ENCODE results near the gene ZDHHC22.

Gene ZDHHC22

DNA sequence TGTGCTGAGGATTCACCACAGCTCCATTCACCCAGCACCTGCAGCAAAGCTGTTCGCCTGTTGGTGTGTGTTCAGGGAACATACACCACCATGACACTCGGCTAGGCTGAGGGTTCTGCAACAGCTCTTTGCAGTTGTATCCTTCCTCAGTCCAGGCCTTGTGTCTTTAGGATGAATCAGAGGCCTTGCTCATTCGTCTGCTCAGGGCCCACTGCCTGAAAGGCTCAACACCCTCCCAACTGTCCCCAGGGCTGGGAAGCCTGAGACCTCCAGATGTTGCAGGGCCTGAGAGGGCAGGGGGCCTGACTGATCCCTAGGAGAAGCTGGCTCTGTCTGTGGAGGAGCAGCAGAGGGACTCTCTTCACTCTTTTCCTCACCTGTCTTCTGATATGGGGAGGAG, 11.2 kb downstream of the ZDHHC22 start:
- no peak for DNase-seq
- Histone ChIP-seq H3K27ac (ENCODE audit: insufficient read depth in 1 of 2, low read depth in 1 of 2, low read length in 2 of 2, poor library complexity in 1 of 2, severe bottlenecking in 2 of 2) (no peak overlapping the region), H3K4me3 (ENCODE audit: control insufficient read depth in 1 of 7, extremely low read depth in 1 of 7, insufficient read depth in 4 of 7, low read depth in 2 of 7, low read length in 6 of 7) (no peak overlapping the region), H3K36me3 (ENCODE audit: control insufficient read depth in 4 of 4, insufficient read depth in 4 of 4, low read length in 3 of 4) (no peaks in the 10 kb centered on the region), H3K9me3 (ENCODE audit: control extremely low read depth in 1 of 5, control insufficient read depth in 4 of 5, insufficient read depth in 2 of 5, low read depth in 1 of 5, low read length in 4 of 5) (no peaks in the 10 kb centered on the region), H3K4me1 (ENCODE audit: control extremely low read depth in 1 of 4, control insufficient read depth in 4 of 4, insufficient read depth in 4 of 4, low read length in 3 of 4) (peaks cover 0 to 4% (median 3%) of the 10 kb centered on the region in 4 experiments), H3K27me3 (replicated peaks in 2 of 5; ENCODE audit: control insufficient read depth in 4 of 5, insufficient read depth in 5 of 5, low read length in 4 of 5) (peaks cover 0 to 93% (median 45%) of the 10 kb centered on the region in 5 experiments)
- ChIA-PET POLR2A (no interaction called here), CTCF (no interaction called here)
- WGBS (ENCODE audit: insufficient coverage) = 94% methylated on average over 3 of the region's 3 CpGs

- no peaks in the 10 kb centered on the region for H3K36me3 ChIP-seq (ENCODE audit: control insufficient read depth in 4 of 4, insufficient read depth in 4 of 4, low read length in 3 of 4)
- no peak overlapping the region for H3K27ac ChIP-seq (ENCODE audit: insufficient read depth in 1 of 2, low read depth in 1 of 2, low read length in 2 of 2, poor library complexity in 1 of 2, severe bottlenecking in 2 of 2)
Observed at GRCh38 chr14:77128414-77128891, 13.1 kb downstream of the ZDHHC22 start.

DNA sequence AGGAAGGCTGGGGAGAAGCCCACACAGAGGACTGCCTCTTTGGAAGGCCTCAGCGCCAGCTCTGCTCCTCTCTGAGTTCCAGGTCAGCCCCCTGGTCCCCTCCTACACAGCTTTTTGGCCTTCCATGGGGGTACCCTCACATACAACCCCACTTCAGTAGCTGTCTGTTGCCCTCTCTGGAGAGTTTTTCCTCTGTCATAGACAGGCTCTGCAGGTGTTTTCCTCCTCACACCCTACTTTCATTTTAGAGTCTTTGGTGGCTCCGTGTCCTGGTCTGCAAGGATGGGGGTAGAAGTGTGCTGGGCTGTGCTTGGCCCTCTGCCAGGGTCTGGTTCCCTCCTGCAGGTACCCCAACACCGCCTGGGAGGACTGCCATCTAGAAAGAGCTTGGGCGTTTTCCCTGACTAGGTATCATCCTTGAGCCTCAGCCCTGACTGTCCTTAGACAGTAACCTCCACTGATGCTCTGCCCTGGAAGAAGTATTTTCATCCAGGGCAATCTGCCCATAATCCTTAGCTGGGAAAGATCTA, 15.1 kb downstream of the ZDHHC22 start:
- Histone ChIP-seq H3K9me3 (ENCODE audit: control extremely low read depth in 1 of 5, control insufficient read depth in 4 of 5, insufficient read depth in 2 of 5, low read depth in 1 of 5, low read length in 4 of 5) (no peaks in the 10 kb centered on the region), H3K27ac (ENCODE audit: insufficient read depth in 1 of 2, low read depth in 1 of 2, low read length in 2 of 2, poor library complexity in 1 of 2, severe bottlenecking in 2 of 2) (no peak overlapping the region), H3K4me3 (ENCODE audit: control insufficient read depth in 1 of 7, extremely low read depth in 1 of 7, insufficient read depth in 4 of 7, low read depth in 2 of 7, low read length in 6 of 7) (no peak overlapping the region), H3K4me1 (ENCODE audit: control extremely low read depth in 1 of 4, control insufficient read depth in 4 of 4, insufficient read depth in 4 of 4, low read length in 3 of 4) (peaks cover 0 to 16% (median 15%) of the 10 kb centered on the region in 4 experiments), H3K27me3 (replicated peaks in 2 of 5; ENCODE audit: control insufficient read depth in 4 of 5, insufficient read depth in 5 of 5, low read length in 4 of 5) (peaks cover 0 to 84% (median 45%) of the 10 kb centered on the region in 5 experiments), H3K36me3 (ENCODE audit: control insufficient read depth in 4 of 4, insufficient read depth in 4 of 4, low read length in 3 of 4) (no peaks in the 10 kb centered on the region)
- WGBS (ENCODE audit: insufficient coverage) = 85% methylated on average over 2 of the region's 4 CpGs
- no peak for DNase-seq
- ChIA-PET CTCF (interaction anchor here (0.7 to 2.7 kb wide), 5 partner anchors 8 to 185 kb away, joined by 3 to 7 read pairs (median 5); no protein-coding TSS in a partner anchor), POLR2A (no interaction called here)

More at GRCh38 chr14:77128414-77128891, 13.1 kb downstream of the ZDHHC22 start:
- H3K4me1 ChIP-seq (ENCODE audit: control extremely low read depth in 1 of 4, control insufficient read depth in 4 of 4, insufficient read depth in 4 of 4, low read length in 3 of 4) = peaks cover 0 to 16% (median 15%) of the 10 kb centered on the region in 4 experiments
- no peak overlapping the region for H3K4me3 ChIP-seq (ENCODE audit: control insufficient read depth in 1 of 7, extremely low read depth in 1 of 7, insufficient read depth in 4 of 7, low read depth in 2 of 7, low read length in 6 of 7)
- no peak for DNase-seq
- CTCF ChIA-PET = interaction anchor here (1.1 to 2.2 kb wide), 2 partner anchors 14 to 42 kb away, joined by 3 to 5 read pairs; no protein-coding TSS in a partner anchor
- POLR2A ChIA-PET = no interaction called here
- peaks cover 0 to 95% (median 48%) of the 10 kb centered on the region in 5 experiments for H3K27me3 ChIP-seq (replicated peaks in 2 of 5; ENCODE audit: control insufficient read depth in 4 of 5, insufficient read depth in 5 of 5, low read length in 4 of 5)
- 92% methylated on average over 6 of the region's 6 CpGs for WGBS (ENCODE audit: insufficient coverage)
- H3K9me3 ChIP-seq (ENCODE audit: control extremely low read depth in 1 of 5, control insufficient read depth in 4 of 5, insufficient read depth in 2 of 5, low read depth in 1 of 5, low read length in 4 of 5) = no peaks in the 10 kb centered on the region

GRCh38 chr14:77125823-77126325, 15.7 kb downstream of the ZDHHC22 start:
- H3K27ac ChIP-seq (ENCODE audit: insufficient read depth in 1 of 2, low read depth in 1 of 2, low read length in 2 of 2, poor library complexity in 1 of 2, severe bottlenecking in 2 of 2) = no peak overlapping the region
- ChIA-PET CTCF (interaction anchor here (0.6 to 2.7 kb wide), 7 partner anchors 8 to 32 kb away, joined by 3 to 7 read pairs (median 4); no protein-coding TSS in a partner anchor), POLR2A (no interaction called here)
- peaks cover 0 to 17% (median 15%) of the 10 kb centered on the region in 4 experiments for H3K4me1 ChIP-seq (ENCODE audit: control extremely low read depth in 1 of 4, control insufficient read depth in 4 of 4, insufficient read depth in 4 of 4, low read length in 3 of 4)
- H3K9me3 ChIP-seq (ENCODE audit: control extremely low read depth in 1 of 5, control insufficient read depth in 4 of 5, insufficient read depth in 2 of 5, low read depth in 1 of 5, low read length in 4 of 5) = no peaks in the 10 kb centered on the region
- WGBS (ENCODE audit: insufficient coverage) = 96% methylated on average over 7 of the region's 8 CpGs
- no peaks in the 10 kb centered on the region for H3K36me3 ChIP-seq (ENCODE audit: control insufficient read depth in 4 of 4, insufficient read depth in 4 of 4, low read length in 3 of 4)
- DNase-seq = no peak
- H3K27me3 ChIP-seq (replicated peaks in 2 of 5; ENCODE audit: control insufficient read depth in 4 of 5, insufficient read depth in 5 of 5, low read length in 4 of 5) = peaks cover 0 to 80% (median 45%) of the 10 kb centered on the region in 5 experiments
- H3K4me3 ChIP-seq (ENCODE audit: control insufficient read depth in 1 of 7, extremely low read depth in 1 of 7, insufficient read depth in 4 of 7, low read depth in 2 of 7, low read length in 6 of 7) = no peak overlapping the region

DNA sequence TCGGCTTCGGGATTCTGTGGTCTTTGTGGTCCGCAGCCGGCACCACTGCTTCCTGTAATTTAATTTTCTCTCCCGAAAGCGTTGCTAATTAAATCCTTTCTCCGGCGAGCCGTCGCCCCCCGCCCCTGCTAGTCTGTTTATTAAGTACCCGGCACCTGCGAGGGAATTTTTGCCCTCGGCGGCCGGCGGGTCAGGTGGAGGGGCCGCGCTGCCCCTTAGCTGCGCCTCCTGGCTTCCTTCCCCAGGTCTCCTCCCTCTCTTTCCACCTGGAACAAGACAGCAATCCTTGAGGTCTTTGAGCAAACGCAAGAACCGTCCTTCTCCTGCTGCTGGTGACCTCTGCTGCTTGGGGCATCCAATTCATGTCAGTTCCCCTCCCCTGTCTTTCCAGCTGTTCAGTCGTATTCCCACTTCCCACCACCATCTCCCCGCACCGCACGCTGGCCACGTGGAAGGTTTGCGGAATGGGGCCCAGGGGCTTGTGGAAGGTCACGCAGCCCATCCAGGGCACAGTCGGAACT, 16.2 kb downstream of the ZDHHC22 start:
- no peaks in the 10 kb centered on the region for H3K9me3 ChIP-seq (ENCODE audit: control extremely low read depth in 1 of 5, control insufficient read depth in 4 of 5, insufficient read depth in 2 of 5, low read depth in 1 of 5, low read length in 4 of 5)
- peaks cover 0 to 20% (median 15%) of the 10 kb centered on the region in 4 experiments for H3K4me1 ChIP-seq (ENCODE audit: control extremely low read depth in 1 of 4, control insufficient read depth in 4 of 4, insufficient read depth in 4 of 4, low read length in 3 of 4)
- POLR2A ChIA-PET = no interaction called here
- no peak for DNase-seq
- no peaks in the 10 kb centered on the region for H3K36me3 ChIP-seq (ENCODE audit: control insufficient read depth in 4 of 4, insufficient read depth in 4 of 4, low read length in 3 of 4)
- peaks cover 0 to 75% (median 44%) of the 10 kb centered on the region in 5 experiments for H3K27me3 ChIP-seq (replicated peaks in 2 of 5; ENCODE audit: control insufficient read depth in 4 of 5, insufficient read depth in 5 of 5, low read length in 4 of 5)
- CTCF ChIA-PET = interaction anchor here (0.6 to 2.7 kb wide), 5 partner anchors 7 to 31 kb away, joined by 3 to 7 read pairs (median 4); no protein-coding TSS in a partner anchor
- H3K4me3 ChIP-seq (ENCODE audit: control insufficient read depth in 1 of 7, extremely low read depth in 1 of 7, insufficient read depth in 4 of 7, low read depth in 2 of 7, low read length in 6 of 7) = peak overlapping the region in 6 of 7 experiments; percentile 15 to 68 (median 46)
- no peak overlapping the region for H3K27ac ChIP-seq (ENCODE audit: insufficient read depth in 1 of 2, low read depth in 1 of 2, low read length in 2 of 2, poor library complexity in 1 of 2, severe bottlenecking in 2 of 2)
- 10% methylated on average over 24 of the region's 30 CpGs for WGBS (ENCODE audit: insufficient coverage)

DNA sequence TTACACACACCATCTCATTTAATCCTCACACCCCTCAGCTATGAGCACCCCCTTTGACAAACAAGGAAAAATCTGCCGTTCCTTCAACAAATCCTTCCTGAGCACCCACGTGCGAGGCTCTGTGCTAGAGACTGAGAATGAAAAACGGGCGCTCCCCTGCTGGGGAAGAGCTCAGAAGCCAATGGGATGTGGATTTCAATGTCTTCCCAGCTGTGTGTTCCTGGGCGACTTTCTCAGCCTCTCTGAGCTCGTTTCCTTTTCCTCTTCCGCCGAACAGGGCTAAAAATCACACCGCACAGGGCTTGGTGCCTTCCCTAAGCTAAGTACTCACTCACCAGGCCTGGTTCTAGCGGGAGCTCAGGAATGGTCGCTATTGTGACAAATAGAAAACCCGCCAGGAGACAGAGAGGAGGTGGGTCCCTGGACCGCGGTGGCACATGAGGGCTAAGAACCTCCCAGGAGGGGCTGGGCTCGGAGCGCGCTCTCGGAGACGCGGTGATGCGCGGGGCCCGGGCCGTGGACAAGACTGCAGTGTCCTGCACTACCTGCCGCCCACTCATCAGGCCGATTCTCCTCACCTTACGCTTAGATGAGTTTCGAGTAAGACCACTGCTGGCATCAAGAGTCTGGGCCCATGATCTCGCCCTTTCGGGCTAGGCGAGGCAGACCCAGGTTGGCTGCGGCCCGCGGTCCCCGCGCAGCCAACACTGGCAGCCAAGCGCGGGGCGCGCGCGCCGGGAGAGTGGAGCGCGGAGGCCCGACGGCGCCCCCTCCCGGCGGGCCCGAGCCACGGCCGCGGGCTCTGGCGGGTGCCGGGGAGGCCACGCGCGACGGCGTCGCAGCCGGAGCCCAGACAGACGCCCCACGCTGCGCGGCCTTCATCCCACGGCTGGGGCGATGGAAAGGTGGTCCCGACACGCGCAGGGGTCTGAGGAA, 17.0 kb downstream of the ZDHHC22 start:
- Histone ChIP-seq H3K4me1 (ENCODE audit: control extremely low read depth in 1 of 4, control insufficient read depth in 4 of 4, insufficient read depth in 4 of 4, low read length in 3 of 4) (peaks cover 0 to 20% (median 15%) of the 10 kb centered on the region in 4 experiments), H3K36me3 (ENCODE audit: control insufficient read depth in 4 of 4, insufficient read depth in 4 of 4, low read length in 3 of 4) (peaks cover 0 to 5% (median 3%) of the 10 kb centered on the region in 4 experiments), H3K27ac (ENCODE audit: insufficient read depth in 1 of 2, low read depth in 1 of 2, low read length in 2 of 2, poor library complexity in 1 of 2, severe bottlenecking in 2 of 2) (no peak overlapping the region), H3K4me3 (ENCODE audit: control insufficient read depth in 1 of 7, extremely low read depth in 1 of 7, insufficient read depth in 4 of 7, low read depth in 2 of 7, low read length in 6 of 7) (peak overlapping the region in 6 of 7 experiments; percentile 28 to 68 (median 60)), H3K27me3 (replicated peaks in 2 of 5; ENCODE audit: control insufficient read depth in 4 of 5, insufficient read depth in 5 of 5, low read length in 4 of 5) (peaks cover 0 to 69% (median 43%) of the 10 kb centered on the region in 5 experiments), H3K9me3 (ENCODE audit: control extremely low read depth in 1 of 5, control insufficient read depth in 4 of 5, insufficient read depth in 2 of 5, low read depth in 1 of 5, low read length in 4 of 5) (no peaks in the 10 kb centered on the region)
- ChIA-PET POLR2A (no interaction called here), CTCF (interaction anchor here (0.8 to 3.2 kb wide), 15 partner anchors 8 to 249 kb away, joined by 3 to 18 read pairs (median 5); no protein-coding TSS in a partner anchor)
- DNase-seq = peak in 2 of 3 donors; percentile 67 to 71
- WGBS (ENCODE audit: insufficient coverage) = 6% methylated on average over 67 of the region's 73 CpGs
